Measurements from ENCODE around the gene CEP120. TPM values are rescaled to one million over a fixed set of nuclear protein-coding genes. Genes with fewer than 3 reads are reported as not detected.
A peak's percentile ranks its signal among the peaks of the same experiment; 100 is the strongest.
"Not testable (repeated sequence)": the region's sequence is repeated elsewhere in the genome, so short reads cannot be mapped to it uniquely, and the experiment has no call there.

CEP120 gene
- 7.9 and 30.6 TPM in 2 replicates for total RNA-seq (ENCODE audit: low replicate concordance)

DNA sequence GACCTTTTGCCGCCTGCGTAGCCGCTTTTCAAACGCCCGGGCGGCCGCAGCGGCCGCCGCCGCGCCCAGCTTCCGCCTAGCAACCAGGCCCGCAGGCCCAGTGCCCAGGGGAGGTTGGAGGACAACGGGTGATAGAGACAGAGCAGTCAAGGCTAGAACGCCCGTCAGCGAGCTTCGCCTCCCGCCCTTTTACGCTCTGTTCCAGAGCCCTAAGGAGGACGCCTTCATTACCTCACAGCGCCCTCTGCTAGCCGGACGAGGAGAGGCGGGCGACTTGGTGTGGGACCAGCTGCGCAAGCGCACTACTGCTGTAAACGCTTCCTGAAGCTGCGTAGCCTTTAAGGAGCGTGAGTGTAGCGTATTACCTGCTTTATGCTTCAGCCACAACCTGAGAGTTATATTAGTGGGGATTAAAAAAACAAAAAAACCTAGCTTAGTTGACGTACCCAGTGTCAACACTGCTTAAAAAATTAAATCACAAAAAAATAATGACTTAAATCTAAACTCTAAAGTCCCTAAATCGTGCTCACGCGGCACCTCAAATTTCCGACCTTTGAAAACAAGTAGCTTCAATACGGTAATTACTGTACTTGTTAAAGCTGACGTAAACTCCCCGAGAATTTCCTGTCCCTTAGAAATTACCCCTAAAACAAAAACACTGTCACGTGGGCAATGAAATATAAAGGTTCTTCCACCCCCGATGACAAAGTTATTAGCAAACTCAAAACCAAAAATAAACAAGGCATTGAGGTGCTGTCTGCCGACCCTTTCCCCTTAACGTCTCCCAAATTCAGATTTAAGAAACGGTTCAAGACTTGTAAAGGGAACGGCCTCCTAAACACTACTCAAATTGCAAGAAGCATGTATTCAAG lies at the start of gene CEP120:
Gene CEP120 (minus strand): TSS at position 126 of the 872 bp plus-strand sequence. CDS start 405 bp downstream, outside the sequence.
- TF ChIP-seq, protein P1, sequence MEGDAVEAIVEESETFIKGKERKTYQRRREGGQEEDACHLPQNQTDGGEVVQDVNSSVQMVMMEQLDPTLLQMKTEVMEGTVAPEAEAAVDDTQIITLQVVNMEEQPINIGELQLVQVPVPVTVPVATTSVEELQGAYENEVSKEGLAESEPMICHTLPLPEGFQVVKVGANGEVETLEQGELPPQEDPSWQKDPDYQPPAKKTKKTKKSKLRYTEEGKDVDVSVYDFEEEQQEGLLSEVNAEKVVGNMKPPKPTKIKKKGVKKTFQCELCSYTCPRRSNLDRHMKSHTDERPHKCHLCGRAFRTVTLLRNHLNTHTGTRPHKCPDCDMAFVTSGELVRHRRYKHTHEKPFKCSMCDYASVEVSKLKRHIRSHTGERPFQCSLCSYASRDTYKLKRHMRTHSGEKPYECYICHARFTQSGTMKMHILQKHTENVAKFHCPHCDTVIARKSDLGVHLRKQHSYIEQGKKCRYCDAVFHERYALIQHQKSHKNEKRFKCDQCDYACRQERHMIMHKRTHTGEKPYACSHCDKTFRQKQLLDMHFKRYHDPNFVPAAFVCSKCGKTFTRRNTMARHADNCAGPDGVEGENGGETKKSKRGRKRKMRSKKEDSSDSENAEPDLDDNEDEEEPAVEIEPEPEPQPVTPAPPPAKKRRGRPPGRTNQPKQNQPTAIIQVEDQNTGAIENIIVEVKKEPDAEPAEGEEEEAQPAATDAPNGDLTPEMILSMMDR (IDR thresholded peaks at IDR 0.05; ENCODE audit: insufficient read depth, low read length) = peak; percentile 77
- peak; percentile 100 for DNase-seq (ENCODE audit: low read depth)

DNA sequence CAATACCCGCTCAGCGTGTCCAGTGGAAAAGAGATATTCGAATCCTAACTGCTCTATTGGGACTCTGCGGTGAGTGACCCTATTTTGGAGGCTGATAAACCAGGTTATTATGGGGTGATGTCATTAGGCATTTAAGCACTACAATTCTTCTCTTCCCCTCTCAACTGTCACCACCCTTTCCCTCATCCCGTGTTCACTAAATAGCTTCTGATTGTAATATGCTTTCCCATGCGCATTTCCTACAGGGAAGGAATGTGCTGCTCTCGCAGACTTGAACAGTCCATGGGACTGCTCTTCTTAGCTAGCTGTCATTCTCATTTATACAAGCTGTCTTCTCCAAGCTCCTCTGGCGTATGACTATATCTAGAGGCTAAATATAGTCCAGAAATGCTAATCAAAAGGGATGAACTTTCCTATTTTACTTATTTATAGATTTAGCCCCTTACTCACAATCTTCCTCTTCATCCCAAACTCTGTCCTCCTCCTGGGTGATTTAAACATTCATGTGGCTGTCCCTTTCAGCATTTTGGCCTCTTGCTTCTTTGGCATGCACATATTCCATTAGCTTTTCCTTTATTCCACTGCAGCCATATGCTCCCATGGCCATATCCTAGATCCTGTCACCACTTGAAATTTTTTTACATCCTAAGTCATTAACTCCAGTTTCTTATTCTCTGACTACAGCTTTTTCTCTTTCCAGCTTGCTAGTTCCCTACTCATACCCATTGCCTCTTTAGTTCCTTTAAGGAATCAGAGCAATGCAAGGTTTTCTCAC lies 49.1 kb upstream of the CEP120 start:
- TF ChIP-seq, protein P1 (IDR thresholded peaks at IDR 0.05; ENCODE audit: insufficient read depth, low read length) = no peak
- no peak for DNase-seq (ENCODE audit: low read depth)
- H3K4me3 ChIP-seq (ENCODE audit: low read depth, low read length) = no peak overlapping the region

More for the DNA sequence above, at the start of gene CEP120:
- peak within 1 kb of the TSS; percentile 91 for H3K4me3 ChIP-seq (ENCODE audit: low read depth, low read length)

DNA sequence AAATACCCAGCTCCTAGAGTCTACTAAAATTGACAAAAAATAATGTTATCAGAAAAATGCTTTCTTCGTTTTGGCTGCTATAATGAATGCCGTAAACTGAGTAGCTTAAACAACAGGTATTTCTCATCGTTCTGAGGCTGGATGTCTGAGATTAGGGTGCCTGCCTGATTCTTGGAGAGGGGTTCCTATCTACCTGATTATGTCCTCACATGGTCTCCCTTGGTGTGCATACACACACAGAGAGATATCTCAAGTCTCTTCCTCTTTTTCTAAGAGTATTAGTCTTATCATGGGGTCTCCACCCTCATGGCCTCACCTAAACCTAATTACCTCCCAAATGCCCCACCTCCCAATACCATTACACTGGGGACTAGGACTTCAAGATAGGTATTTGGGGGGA lies 48.2 kb upstream of the CEP120 start:
- TF ChIP-seq, protein P1 (IDR thresholded peaks at IDR 0.05; ENCODE audit: insufficient read depth, low read length) = no peak
- DNase-seq (ENCODE audit: low read depth) = no peak
- no peak overlapping the region for H3K4me3 ChIP-seq (ENCODE audit: low read depth, low read length)

DNA sequence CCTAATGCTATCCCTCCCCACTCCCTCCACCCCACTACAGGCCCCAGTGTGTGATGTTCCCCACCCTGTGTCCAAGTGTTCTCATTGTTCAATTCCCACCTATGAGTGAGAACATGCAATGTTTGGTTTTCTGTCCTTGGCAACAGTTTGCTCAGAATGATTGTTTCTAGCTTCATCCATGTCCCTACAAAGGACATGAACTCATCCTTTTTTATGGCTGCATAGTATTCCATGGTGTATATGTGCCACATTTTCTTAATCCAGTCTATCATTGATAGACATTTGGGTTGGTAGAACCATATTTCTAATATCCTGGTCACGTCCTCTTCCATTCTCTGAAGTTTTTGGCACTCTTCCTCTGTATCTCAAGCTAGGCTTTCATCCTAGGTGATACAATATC lies 43.6 kb upstream of the CEP120 start:
- not testable (repeated sequence) for H3K4me3 ChIP-seq (ENCODE audit: low read depth, low read length); DNase-seq (ENCODE audit: low read depth)

DNA sequence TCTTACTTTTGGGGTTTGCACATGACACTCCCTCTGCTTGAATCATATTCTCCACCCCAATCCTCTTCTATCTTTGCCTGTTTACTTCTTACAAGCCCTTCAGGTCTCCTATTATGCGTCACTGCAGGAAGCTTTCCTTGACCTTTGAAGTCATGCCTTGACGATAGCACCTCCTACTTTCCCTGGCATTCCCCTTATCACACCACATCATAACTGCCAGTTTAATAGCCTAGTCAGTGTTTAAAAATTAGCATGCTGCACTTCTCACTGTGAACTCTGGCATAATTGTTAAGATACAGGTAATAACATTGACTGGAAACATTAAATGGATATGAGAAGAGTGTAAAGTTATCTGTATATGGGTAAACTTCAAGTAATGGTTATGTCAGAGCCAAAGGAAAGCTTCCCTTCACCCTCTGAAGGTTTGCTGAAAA lies 37.1 kb upstream of the CEP120 start:
- DNase-seq (ENCODE audit: low read depth) = no peak

DNA sequence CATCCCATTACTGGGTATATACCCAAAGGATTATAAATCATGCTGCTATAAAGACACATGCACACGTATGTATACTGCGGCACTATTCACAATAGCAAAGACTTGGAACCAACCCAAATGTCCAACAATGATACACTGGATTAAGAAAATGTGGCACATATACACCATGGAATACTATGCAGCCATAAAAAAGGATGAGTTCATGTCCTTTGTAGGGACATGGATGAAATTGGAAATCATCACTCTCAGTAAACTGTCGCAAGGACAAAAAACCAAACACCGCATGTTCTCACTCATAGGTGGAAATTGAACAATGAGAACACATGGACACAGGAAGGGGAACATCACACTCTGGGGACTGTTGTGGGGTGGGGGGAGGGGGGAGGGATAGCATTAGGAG lies 35.8 kb upstream of the CEP120 start:
- DNase-seq (ENCODE audit: low read depth); H3K4me3 ChIP-seq (ENCODE audit: low read depth, low read length): not testable (repeated sequence)

More for the DNA sequence above, 37.1 kb upstream of the CEP120 start:
- H3K4me3 ChIP-seq (ENCODE audit: low read depth, low read length) = no peak overlapping the region
- TF ChIP-seq, protein P1 (IDR thresholded peaks at IDR 0.05; ENCODE audit: insufficient read depth, low read length) = no peak

DNA sequence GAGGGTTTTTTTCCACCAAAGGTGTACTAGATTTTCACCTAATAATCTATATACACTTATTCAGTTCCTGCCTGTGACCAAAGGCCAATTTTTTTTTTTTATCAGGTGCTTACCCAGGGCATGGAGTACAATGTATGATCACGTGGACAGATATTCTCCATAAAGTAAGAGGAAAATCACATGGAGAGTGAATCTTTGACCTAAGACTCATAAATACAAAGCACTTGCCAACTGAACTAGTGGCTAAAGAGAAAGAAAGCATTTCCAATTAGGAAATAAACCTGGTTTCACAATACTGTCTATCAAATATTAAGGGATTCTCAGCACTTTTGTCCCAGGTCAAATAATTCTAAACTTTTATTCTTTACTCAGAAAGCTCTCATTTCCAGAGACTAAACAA lies 33.0 kb upstream of the CEP120 start:
- DNase-seq (ENCODE audit: low read depth) = no peak
- no peak overlapping the region for H3K4me3 ChIP-seq (ENCODE audit: low read depth, low read length)
- TF ChIP-seq, protein P1 (IDR thresholded peaks at IDR 0.05; ENCODE audit: insufficient read depth, low read length) = no peak
